Measurements from ENCODE around the gene MGLL.

MGLL gene

GRCh38 chr3:127800508-127800907 is 21.8 kb downstream of the MGLL start:
- no peak overlapping the region for H3K4me3 ChIP-seq (ENCODE audit: low read depth, low read length)
- TF ChIP-seq, protein P1, sequence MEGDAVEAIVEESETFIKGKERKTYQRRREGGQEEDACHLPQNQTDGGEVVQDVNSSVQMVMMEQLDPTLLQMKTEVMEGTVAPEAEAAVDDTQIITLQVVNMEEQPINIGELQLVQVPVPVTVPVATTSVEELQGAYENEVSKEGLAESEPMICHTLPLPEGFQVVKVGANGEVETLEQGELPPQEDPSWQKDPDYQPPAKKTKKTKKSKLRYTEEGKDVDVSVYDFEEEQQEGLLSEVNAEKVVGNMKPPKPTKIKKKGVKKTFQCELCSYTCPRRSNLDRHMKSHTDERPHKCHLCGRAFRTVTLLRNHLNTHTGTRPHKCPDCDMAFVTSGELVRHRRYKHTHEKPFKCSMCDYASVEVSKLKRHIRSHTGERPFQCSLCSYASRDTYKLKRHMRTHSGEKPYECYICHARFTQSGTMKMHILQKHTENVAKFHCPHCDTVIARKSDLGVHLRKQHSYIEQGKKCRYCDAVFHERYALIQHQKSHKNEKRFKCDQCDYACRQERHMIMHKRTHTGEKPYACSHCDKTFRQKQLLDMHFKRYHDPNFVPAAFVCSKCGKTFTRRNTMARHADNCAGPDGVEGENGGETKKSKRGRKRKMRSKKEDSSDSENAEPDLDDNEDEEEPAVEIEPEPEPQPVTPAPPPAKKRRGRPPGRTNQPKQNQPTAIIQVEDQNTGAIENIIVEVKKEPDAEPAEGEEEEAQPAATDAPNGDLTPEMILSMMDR (IDR thresholded peaks at IDR 0.05; ENCODE audit: control insufficient read depth, extremely low read depth, insufficient read depth) = no peak
- DNase-seq (ENCODE audit: low read depth) = no peak

GRCh38 chr3:127799476-127800222 is 22.7 kb downstream of the MGLL start:
- TF ChIP-seq, protein P1 (IDR thresholded peaks at IDR 0.05; ENCODE audit: control insufficient read depth, extremely low read depth, insufficient read depth) = no peak
- no peak overlapping the region for H3K4me3 ChIP-seq (ENCODE audit: low read depth, low read length)
- DNase-seq (ENCODE audit: low read depth) = no peak

DNA sequence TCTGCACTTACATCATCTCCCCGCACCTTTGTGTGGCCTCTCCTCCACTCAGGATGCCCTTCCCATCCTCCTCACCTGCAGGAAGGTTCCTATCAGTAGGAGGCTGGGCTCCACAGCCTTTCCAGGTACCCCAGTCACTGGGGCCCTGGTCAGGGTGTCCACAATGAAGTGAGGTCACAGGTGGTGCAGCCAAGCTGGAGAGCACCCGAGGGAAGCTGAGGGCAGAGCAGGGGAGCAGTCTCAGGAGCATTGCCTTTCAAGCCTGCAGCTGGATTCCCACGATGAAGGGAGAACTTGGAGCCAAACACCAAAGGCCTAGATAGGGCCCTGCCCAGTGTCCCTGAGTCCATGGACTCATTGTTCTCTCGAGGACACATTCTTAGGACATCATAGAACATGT is 23.6 kb downstream of the MGLL start:
- TF ChIP-seq, protein P1 (IDR thresholded peaks at IDR 0.05; ENCODE audit: control insufficient read depth, extremely low read depth, insufficient read depth) = no peak
- no peak for DNase-seq (ENCODE audit: low read depth)
- no peak overlapping the region for H3K4me3 ChIP-seq (ENCODE audit: low read depth, low read length)

GRCh38 chr3:127796831-127797150 is 25.5 kb downstream of the MGLL start:
- TF ChIP-seq, protein P1 (IDR thresholded peaks at IDR 0.05; ENCODE audit: control insufficient read depth, extremely low read depth, insufficient read depth) = no peak
- DNase-seq (ENCODE audit: low read depth) = no peak
- no peak overlapping the region for H3K4me3 ChIP-seq (ENCODE audit: low read depth, low read length)

DNA sequence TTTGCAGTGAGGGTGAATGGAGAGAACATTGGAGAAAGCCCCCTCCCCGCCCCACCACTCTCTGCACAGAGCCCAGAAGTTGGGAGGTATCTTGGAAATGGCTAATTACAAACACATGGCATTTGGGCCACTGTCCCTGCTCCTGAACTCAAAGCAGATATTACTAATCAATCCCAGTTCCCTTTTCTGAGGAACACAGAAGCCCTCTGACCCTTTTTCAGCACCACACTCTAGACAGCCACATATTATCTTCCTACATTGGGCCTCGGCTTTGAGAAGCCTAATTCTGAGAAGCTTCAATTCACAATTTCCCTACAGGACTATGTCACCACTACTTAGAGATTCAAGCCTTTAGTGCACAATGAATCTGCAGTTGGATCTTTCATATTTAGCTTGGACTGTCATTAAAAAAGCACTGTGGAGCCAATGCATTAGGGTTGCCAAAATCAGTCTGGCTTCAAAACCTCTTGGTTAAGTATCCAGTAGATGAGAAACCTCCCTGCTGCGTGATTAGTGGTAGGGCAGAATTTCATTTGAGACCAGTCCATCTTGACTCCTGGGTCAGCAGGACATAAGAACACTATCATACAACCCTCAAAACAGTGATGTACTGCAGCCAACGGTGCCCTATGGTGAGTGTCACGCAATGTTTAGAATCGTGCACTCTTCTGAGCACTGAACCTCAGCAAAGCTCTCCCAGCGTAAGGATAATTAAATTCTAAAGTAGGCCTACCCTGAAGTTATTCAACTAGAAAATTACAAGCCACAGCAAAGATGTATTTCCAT is 26.1 kb downstream of the MGLL start:
- TF ChIP-seq, protein P1 (IDR thresholded peaks at IDR 0.05; ENCODE audit: control insufficient read depth, extremely low read depth, insufficient read depth) = no peak
- no peak for DNase-seq (ENCODE audit: low read depth)
- H3K4me3 ChIP-seq (ENCODE audit: low read depth, low read length) = no peak overlapping the region

GRCh38 chr3:127794972-127795371 is 27.3 kb downstream of the MGLL start:
- TF ChIP-seq, protein P1 (IDR thresholded peaks at IDR 0.05; ENCODE audit: control insufficient read depth, extremely low read depth, insufficient read depth) = no peak
- no peak for DNase-seq (ENCODE audit: low read depth)
- H3K4me3 ChIP-seq (ENCODE audit: low read depth, low read length) = no peak overlapping the region

All from LNCaP clone FGC (cell line).